NCI-H146 (cell line): Measurements from ENCODE around the gene NDUFA13.
A peak's percentile ranks its signal among the peaks of the same experiment; 100 is the strongest.

ENCODE experiments used
- DNase-seq: peaks from one replicate; lab custom pipeline; 2025; lab: John Stamatoyannopoulos, UW

The NDUFA13 gene

GRCh38 chr19:19507354-19507753 lies 8.7 kb upstream of the NDUFA13 start:
- DNase-seq: no peak

GRCh38 chr19:19508217-19508616 lies 7.8 kb upstream of the NDUFA13 start:
- no peak for DNase-seq

GRCh38 chr19:19510432-19510831 lies 5.6 kb upstream of the NDUFA13 start:
- no peak for DNase-seq

- DNase-seq: no peak
These were observed 2.3 kb upstream of the NDUFA13 start for GRCh38 chr19:19513682-19514081.

GRCh38 chr19:19514215-19514657 lies 1.8 kb upstream of the NDUFA13 start:
- DNase-seq: no peak

GRCh38 chr19:19514881-19515641 lies 964 bp upstream of the NDUFA13 start, which contains the start of gene TSSK6:
Gene TSSK6, minus strand, starts transcription at chr19:19515548. Its CDS starts 121 bp downstream, at chr19:19515427.
- DNase-seq: no peak

GRCh38 chr19:19517235-19517619 lies 1.2 kb downstream of the NDUFA13 start:
- DNase-seq: no peak

GRCh38 chr19:19520989-19521388 lies 5.0 kb downstream of the NDUFA13 start:
- no peak for DNase-seq

GRCh38 chr19:19523177-19523576 lies 7.2 kb downstream of the NDUFA13 start:
- DNase-seq: no peak

GRCh38 chr19:19524053-19524452 lies 8.0 kb downstream of the NDUFA13 start:
- no peak for DNase-seq

- DNase-seq: no peak
These were observed 9.8 kb downstream of the NDUFA13 start for GRCh38 chr19:19525611-19526380.

- DNase-seq: no peak
These were observed 10.8 kb downstream of the NDUFA13 start for GRCh38 chr19:19526581-19527370.

- no peak for DNase-seq
These were observed 11.3 kb downstream of the NDUFA13 start for GRCh38 chr19:19527371-19527656.

- DNase-seq: no peak
These were observed 11.9 kb downstream of the NDUFA13 start for GRCh38 chr19:19527674-19528625.

- no peak for DNase-seq
These were observed 12.9 kb downstream of the NDUFA13 start, which contains the start of gene YJEFN3 for GRCh38 chr19:19528721-19529490. Gene YJEFN3, plus strand, starts transcription at chr19:19528911. Its CDS starts 22 bp downstream, at chr19:19528933.

- no peak for DNase-seq
These were observed 13.9 kb downstream of the NDUFA13 start for GRCh38 chr19:19529783-19530422.

GRCh38 chr19:19530423-19530804 lies 14.4 kb downstream of the NDUFA13 start:
- no peak for DNase-seq

GRCh38 chr19:19530889-19531288 lies 14.9 kb downstream of the NDUFA13 start:
- DNase-seq: no peak

- DNase-seq: peak; percentile 60
These were observed 16.2 kb downstream of the NDUFA13 start for GRCh38 chr19:19531951-19532805.
